ENCODE results near the gene COA4.

COA4 gene

DNA sequence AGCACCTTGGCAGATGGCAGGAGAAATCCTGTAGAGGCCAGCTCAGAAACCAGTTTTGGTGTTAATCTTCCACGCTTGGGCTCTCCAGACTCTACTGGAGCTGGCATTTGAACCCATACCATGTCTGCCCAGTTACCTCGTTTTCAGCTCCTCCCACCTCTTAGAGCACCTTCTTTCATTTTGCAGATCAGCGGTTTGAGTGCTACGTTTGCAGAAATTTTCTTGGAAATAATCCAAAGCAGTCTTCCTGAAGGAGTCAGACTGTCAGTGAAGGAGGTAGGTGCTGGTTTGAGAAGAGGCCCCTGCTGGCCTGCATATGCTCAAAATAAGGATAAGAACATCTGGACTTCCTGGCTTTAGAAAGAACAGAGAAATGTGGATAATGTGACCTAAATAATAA is 13.7 kb downstream of the COA4 start:
- DNase-seq: no peak

GRCh38 chr11:73860202-73860601 is 16.4 kb downstream of the COA4 start:
- no peak for DNase-seq

- no peak for DNase-seq
Observed at GRCh38 chr11:73859671-73860070, 17.0 kb downstream of the COA4 start.

DNA sequence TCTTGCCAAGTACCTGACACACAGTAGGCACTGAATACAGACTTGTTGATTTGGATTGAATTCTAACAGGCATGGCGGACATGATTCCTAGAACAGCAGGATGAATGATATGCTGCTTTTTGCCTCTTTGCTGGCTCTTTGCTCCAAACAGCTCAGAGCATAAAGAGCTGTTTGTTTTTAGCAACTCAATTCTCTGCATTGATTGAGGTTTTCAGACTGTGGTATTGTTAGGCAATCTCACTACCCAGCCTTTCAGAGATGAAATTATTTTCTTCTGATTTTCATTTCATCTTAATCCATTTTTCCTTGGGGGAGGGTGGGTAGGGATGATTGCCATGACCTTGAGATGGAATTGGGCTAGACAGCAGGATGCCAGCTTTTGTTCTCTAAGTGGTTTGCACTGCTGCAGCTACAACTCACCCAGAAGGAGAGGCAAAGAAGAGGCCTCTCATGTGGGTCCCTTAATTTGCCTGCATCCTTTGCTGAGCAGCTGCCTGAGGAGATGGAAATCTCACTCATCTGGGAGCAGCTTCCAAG is 20.5 kb downstream of the COA4 start:
- DNase-seq: no peak

- no peak for DNase-seq
Observed at GRCh38 chr11:73854680-73855079, 22.0 kb downstream of the COA4 start.

DNA sequence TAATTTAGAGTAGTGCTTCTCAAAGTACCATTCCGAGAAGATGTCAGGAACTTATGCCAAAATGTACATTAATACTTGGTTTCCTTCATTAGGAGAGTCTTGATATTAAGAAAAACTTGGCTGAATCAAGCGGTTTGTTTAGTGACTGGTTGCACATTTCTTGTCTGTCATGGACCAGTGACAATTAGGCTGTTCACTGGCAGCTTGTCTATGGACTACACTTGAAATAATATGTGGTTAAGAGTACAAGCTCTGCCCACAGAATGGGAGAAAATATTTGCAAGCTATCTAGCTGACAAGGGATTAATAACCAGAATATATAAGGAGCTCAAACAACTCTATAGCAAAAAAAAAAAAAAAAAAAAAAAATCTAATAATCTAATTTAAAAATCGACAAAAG is 24.6 kb downstream of the COA4 start:
- DNase-seq: no peak

GRCh38 chr11:73851046-73851764 is 25.4 kb downstream of the COA4 start:
- no peak for DNase-seq

GRCh38 chr11:73839123-73839457 is 37.6 kb downstream of the COA4 start:
- DNase-seq: no peak

DNA sequence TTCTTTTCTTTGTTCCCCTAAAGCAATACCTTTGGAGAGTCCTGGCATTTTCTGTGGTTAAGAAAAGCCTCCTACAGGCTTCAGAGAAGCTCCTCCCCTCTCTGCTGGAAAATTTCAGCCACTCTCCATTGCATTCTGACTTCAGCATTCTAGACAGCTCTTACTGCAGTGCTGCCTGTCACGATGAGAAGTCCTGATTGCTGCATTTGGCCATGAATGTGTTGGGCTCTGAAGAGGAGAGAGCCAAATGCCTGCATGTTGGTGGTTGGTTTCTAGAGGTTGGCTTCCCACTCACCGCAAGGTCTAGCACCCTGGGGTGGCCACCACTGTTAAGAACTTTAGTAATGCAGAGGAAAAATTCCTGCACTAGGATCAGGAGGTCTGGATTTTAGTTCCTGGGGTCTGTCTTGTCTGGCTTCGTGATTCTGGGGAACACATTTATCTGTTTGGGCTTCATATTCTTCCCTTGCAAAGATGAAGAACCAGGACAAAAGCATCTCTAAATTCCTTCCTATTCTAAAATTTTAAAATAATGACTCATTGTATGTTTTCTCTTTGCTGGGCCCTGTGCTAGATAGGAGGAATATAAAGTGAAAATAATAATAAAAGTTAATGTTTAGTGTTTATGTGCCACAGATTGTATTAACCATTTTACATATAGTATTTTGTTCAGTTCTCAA is 38.1 kb downstream of the COA4 start:
- DNase-seq: no peak

GRCh38 chr11:73833067-73833466 is 43.6 kb downstream of the COA4 start:
- DNase-seq: no peak

DNA sequence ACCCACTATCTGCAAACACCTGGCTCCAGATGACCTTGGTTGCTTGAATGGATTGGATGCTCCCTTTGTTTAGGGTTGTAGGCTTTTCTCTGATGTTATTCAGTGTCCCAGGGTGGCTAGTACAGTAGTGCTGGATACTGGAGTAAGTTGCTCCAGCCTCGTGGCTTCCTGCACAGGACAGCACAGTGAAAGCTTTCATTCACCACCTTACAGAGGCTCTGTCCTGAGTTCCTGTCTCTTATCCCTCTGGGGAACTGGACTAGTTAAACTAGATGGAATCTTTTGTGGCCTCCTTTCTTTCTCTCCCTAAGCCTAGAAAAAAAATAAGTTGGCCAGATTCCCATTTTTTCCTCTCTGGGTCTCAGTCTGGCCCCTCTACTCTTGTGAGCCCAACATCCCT is 46.4 kb downstream of the COA4 start:
- DNase-seq: no peak

Measured in CD4-positive, alpha-beta T cell treated with Interleukin-4 for 4 hours (primary cell).